ENCODE measurements around the gene PSMG3.

GRCh38 chr7:1590887-1591286 lies 21.1 kb upstream of the PSMG3 start:
- TF ChIP-seq CTCF (IDR thresholded peaks at IDR 0.05) = no peak
- TF ChIP-seq MAX (IDR thresholded peaks at IDR 0.05) = no peak
- no peak for TF ChIP-seq RCOR1 (IDR thresholded peaks at IDR 0.05; ENCODE audit: low read depth, low read length)
- no peak for TF ChIP-seq CBX8 (IDR thresholded peaks at IDR 0.05)
- no peak for TF ChIP-seq POLR2A (IDR thresholded peaks at IDR 0.05; ENCODE audit: low read length)
